ENCODE results near the gene MYOCD. TPM values are rescaled to one million over a fixed set of nuclear protein-coding genes. Genes with fewer than 3 reads are reported as not detected.

The MYOCD gene
- total RNA-seq, 1 experiment from 2014 or later, result not detected

GRCh38 chr17:12667299-12667958, 1.7 kb downstream of the MYOCD start:
- Histone ChIP-seq H3K9me2 (ENCODE audit: insufficient read depth) (no peaks in the 10 kb centered on the region), H3F3A (ENCODE audit: insufficient read depth, low read depth) (no peaks in the 10 kb centered on the region), H4K20me1 (ENCODE audit: insufficient read depth) (no peaks in the 10 kb centered on the region), H2AFZ (no peak overlapping the region), H3K79me2 (ENCODE audit: low read depth) (no peaks in the 10 kb centered on the region), H3K9me3 (ENCODE audit: insufficient read depth, low read depth) (no peaks in the 10 kb centered on the region), H3K4me3 (no peak overlapping the region), H3K4me1 (replicated peaks; ENCODE audit: insufficient read depth) (no peaks in the 10 kb centered on the region), H3K27ac (no peak overlapping the region), H3K4me2 (no peak overlapping the region), H3K27me3 (ENCODE audit: insufficient read depth, low read depth) (peaks cover 9% of the 10 kb centered on the region), H3K36me3 (ENCODE audit: low read depth) (no peaks in the 10 kb centered on the region)
- ChIA-PET CTCF (interaction anchor here (0.6 kb wide), 1 partner anchor 1137 kb away, joined by 3 read pairs; no protein-coding TSS in a partner anchor), POLR2A (ENCODE audit: unreplicated experiment) (no interaction called here)
- no TSS peak for BruUV-seq (replicated peaks)
- intact Hi-C loops (cut with micrococcal nuclease; ENCODE audit: unreplicated experiment), result loop anchor here (5.0 kb wide), 1 partner anchor 485 kb away; no protein-coding TSS in a partner anchor
- TF ChIP-seq, protein P1, sequence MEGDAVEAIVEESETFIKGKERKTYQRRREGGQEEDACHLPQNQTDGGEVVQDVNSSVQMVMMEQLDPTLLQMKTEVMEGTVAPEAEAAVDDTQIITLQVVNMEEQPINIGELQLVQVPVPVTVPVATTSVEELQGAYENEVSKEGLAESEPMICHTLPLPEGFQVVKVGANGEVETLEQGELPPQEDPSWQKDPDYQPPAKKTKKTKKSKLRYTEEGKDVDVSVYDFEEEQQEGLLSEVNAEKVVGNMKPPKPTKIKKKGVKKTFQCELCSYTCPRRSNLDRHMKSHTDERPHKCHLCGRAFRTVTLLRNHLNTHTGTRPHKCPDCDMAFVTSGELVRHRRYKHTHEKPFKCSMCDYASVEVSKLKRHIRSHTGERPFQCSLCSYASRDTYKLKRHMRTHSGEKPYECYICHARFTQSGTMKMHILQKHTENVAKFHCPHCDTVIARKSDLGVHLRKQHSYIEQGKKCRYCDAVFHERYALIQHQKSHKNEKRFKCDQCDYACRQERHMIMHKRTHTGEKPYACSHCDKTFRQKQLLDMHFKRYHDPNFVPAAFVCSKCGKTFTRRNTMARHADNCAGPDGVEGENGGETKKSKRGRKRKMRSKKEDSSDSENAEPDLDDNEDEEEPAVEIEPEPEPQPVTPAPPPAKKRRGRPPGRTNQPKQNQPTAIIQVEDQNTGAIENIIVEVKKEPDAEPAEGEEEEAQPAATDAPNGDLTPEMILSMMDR (conservative IDR thresholded peaks at IDR 0.05), result peak; percentile 18; the same call in 1 of the 2 replicates
- no peak for TF ChIP-seq EZH2 (IDR thresholded peaks at IDR 0.05; ENCODE audit: low read depth)
- no peak for DNase-seq

- H3K4me3 ChIP-seq, result no peak overlapping the region
- intact Hi-C loops (cut with micrococcal nuclease; ENCODE audit: unreplicated experiment), result no loop called here
- no peaks in the 10 kb centered on the region for H4K20me1 ChIP-seq (ENCODE audit: insufficient read depth)
- no peaks in the 10 kb centered on the region for H3F3A ChIP-seq (ENCODE audit: insufficient read depth, low read depth)
- no peak for TF ChIP-seq EZH2 (IDR thresholded peaks at IDR 0.05; ENCODE audit: low read depth)
- TF ChIP-seq, protein P1 (conservative IDR thresholded peaks at IDR 0.05), result no peak
- no peak overlapping the region for H3K27ac ChIP-seq
- H3K9me2 ChIP-seq (ENCODE audit: insufficient read depth), result no peaks in the 10 kb centered on the region
- no peak overlapping the region for H3K4me2 ChIP-seq
- H3K4me1 ChIP-seq (replicated peaks; ENCODE audit: insufficient read depth), result no peaks in the 10 kb centered on the region
- no peak overlapping the region for H2AFZ ChIP-seq
- no peaks in the 10 kb centered on the region for H3K36me3 ChIP-seq (ENCODE audit: low read depth)
- no peak for DNase-seq
- CTCF ChIA-PET, result no interaction called here
- no peaks in the 10 kb centered on the region for H3K79me2 ChIP-seq (ENCODE audit: low read depth)
- POLR2A ChIA-PET (ENCODE audit: unreplicated experiment), result no interaction called here
- H3K27me3 ChIP-seq (ENCODE audit: insufficient read depth, low read depth), result no peaks in the 10 kb centered on the region
- H3K9me3 ChIP-seq (ENCODE audit: insufficient read depth, low read depth), result no peaks in the 10 kb centered on the region
- no TSS peak for BruUV-seq (replicated peaks)
Measured at GRCh38 chr17:12671906-12672305, 6.2 kb downstream of the MYOCD start.

DNA sequence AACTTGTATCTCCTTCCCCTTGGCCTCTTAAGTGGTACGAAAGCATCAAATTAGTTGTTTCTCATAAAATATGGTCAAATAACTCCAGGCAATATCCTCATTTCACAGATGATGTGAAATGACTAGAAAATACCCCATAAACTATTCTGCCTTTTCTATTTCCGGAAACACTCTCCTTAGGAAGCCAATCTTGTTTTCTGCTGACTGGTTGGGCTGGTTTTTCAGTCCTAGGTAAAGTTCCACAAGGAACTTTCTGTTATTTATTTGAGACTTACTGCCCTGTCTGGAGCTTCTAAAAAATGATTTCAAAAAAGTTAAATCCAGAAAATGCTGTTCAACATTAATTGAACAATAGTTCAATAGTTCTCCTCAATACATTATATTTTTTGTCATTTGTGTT, 7.3 kb downstream of the MYOCD start:
- no peaks in the 10 kb centered on the region for H3K4me1 ChIP-seq (replicated peaks; ENCODE audit: insufficient read depth)
- no peak overlapping the region for H3K4me2 ChIP-seq
- no peaks in the 10 kb centered on the region for H3K27me3 ChIP-seq (ENCODE audit: insufficient read depth, low read depth)
- H2AFZ ChIP-seq, result no peak overlapping the region
- H3K79me2 ChIP-seq (ENCODE audit: low read depth), result no peaks in the 10 kb centered on the region
- ChIA-PET CTCF (no interaction called here), POLR2A (ENCODE audit: unreplicated experiment) (no interaction called here)
- no peaks in the 10 kb centered on the region for H3K36me3 ChIP-seq (ENCODE audit: low read depth)
- BruUV-seq (replicated peaks), result no TSS peak
- H3F3A ChIP-seq (ENCODE audit: insufficient read depth, low read depth), result no peaks in the 10 kb centered on the region
- intact Hi-C loops (cut with micrococcal nuclease; ENCODE audit: unreplicated experiment), result no loop called here
- no peak for TF ChIP-seq EZH2 (IDR thresholded peaks at IDR 0.05; ENCODE audit: low read depth)
- TF ChIP-seq, protein P1 (conservative IDR thresholded peaks at IDR 0.05), result no peak
- no peak overlapping the region for H3K27ac ChIP-seq
- no peaks in the 10 kb centered on the region for H4K20me1 ChIP-seq (ENCODE audit: insufficient read depth)
- no peak for DNase-seq
- H3K9me2 ChIP-seq (ENCODE audit: insufficient read depth), result no peaks in the 10 kb centered on the region
- no peak overlapping the region for H3K4me3 ChIP-seq
- no peaks in the 10 kb centered on the region for H3K9me3 ChIP-seq (ENCODE audit: insufficient read depth, low read depth)
